HUES48 (cell line): ENCODE measurements around the gene MCHR1.
"Not testable (repeated sequence)": the region's sequence is repeated elsewhere in the genome, so short reads cannot be mapped to it uniquely, and the experiment has no call there.

Experiments
- H3K27ac ChIP-seq: one replicate; pipeline ENCODE4 v1.7.0; 2013; ENCODE audit warnings: low read depth, low read length, inconsistent platforms
- H3K27me3 ChIP-seq: 2 replicates; pipeline ENCODE4 v1.6.1; 2013; ENCODE audit warnings: mild to moderate bottlenecking, low read length; ENCODE audit not compliant: control insufficient read depth, insufficient read depth
- H3K36me3 ChIP-seq: 2 replicates; pipeline ENCODE4 v1.6.1; 2013; ENCODE audit warnings: low read length; ENCODE audit not compliant: control insufficient read depth, insufficient read depth
- H3K4me1 ChIP-seq: 2 replicates; pipeline ENCODE4 v1.6.1; 2013; ENCODE audit warnings: mild to moderate bottlenecking, low read length; ENCODE audit not compliant: control insufficient read depth, insufficient read depth
- H3K4me3 ChIP-seq: 2 replicates; pipeline ENCODE4 v1.5.1; 2013; ENCODE audit warnings: mild to moderate bottlenecking, low read depth, low read length
- H3K9ac ChIP-seq: 2 replicates; pipeline ENCODE4 v1.6.1; 2013; ENCODE audit warnings: mild to moderate bottlenecking, low read depth, low read length, moderate library complexity
- H3K9me3 ChIP-seq: 2 replicates; pipeline ENCODE4 v1.6.1; 2013; ENCODE audit warnings: low read length; ENCODE audit not compliant: control insufficient read depth, insufficient read depth

MCHR1 gene

GRCh38 chr22:40717657-40718056, 38.4 kb downstream of the MCHR1 start:
- H3K36me3 ChIP-seq: not testable (repeated sequence)
- peaks cover 25% of the 10 kb centered on the region for H3K4me1 ChIP-seq

GRCh38 chr22:40718250-40719204, 39.2 kb downstream of the MCHR1 start:
- Histone ChIP-seq H3K27me3 (no peaks in the 10 kb centered on the region), H3K27ac (peak overlapping the region; percentile 16), H3K9me3 (no peaks in the 10 kb centered on the region), H3K4me3 (no peak overlapping the region), H3K36me3 (no peaks in the 10 kb centered on the region), H3K9ac (no peak overlapping the region), H3K4me1 (peaks cover 25% of the 10 kb centered on the region)

More at GRCh38 chr22:40717657-40718056, 38.4 kb downstream of the MCHR1 start:
- not testable (repeated sequence) for H3K27ac ChIP-seq, H3K27me3 ChIP-seq, H3K9me3 ChIP-seq, H3K9ac ChIP-seq, H3K4me3 ChIP-seq

GRCh38 chr22:40719599-40719998, 40.3 kb downstream of the MCHR1 start:
- Histone ChIP-seq H3K9me3 (no peaks in the 10 kb centered on the region), H3K9ac (no peak overlapping the region), H3K36me3 (no peaks in the 10 kb centered on the region), H3K27me3 (no peaks in the 10 kb centered on the region), H3K4me3 (no peak overlapping the region), H3K4me1 (peaks cover 20% of the 10 kb centered on the region), H3K27ac (no peak overlapping the region)

GRCh38 chr22:40720156-40720537, 40.9 kb downstream of the MCHR1 start:
- H3K9ac ChIP-seq, H3K9me3 ChIP-seq, H3K4me3 ChIP-seq, H3K27ac ChIP-seq, H3K36me3 ChIP-seq, H3K27me3 ChIP-seq: not testable (repeated sequence)
- peaks cover 16% of the 10 kb centered on the region for H3K4me1 ChIP-seq

GRCh38 chr22:40720538-40721256, 41.4 kb downstream of the MCHR1 start:
- Histone ChIP-seq H3K9me3 (no peaks in the 10 kb centered on the region), H3K36me3 (no peaks in the 10 kb centered on the region), H3K4me3 (no peak overlapping the region), H3K27ac (peak overlapping the region; percentile 62), H3K4me1 (peaks cover 16% of the 10 kb centered on the region), H3K9ac (no peak overlapping the region), H3K27me3 (no peaks in the 10 kb centered on the region)

GRCh38 chr22:40721266-40721665, 42.0 kb downstream of the MCHR1 start:
- H3K36me3 ChIP-seq: no peaks in the 10 kb centered on the region
- peak overlapping the region; percentile 62 for H3K27ac ChIP-seq
- peaks cover 16% of the 10 kb centered on the region for H3K4me1 ChIP-seq
- no peak overlapping the region for H3K4me3 ChIP-seq
- H3K9ac ChIP-seq: no peak overlapping the region
- H3K9me3 ChIP-seq: no peaks in the 10 kb centered on the region
- H3K27me3 ChIP-seq: no peaks in the 10 kb centered on the region

- H3K27me3 ChIP-seq: no peaks in the 10 kb centered on the region
- no peak overlapping the region for H3K9ac ChIP-seq
- peaks cover 25% of the 10 kb centered on the region for H3K4me1 ChIP-seq
- H3K9me3 ChIP-seq: no peaks in the 10 kb centered on the region
- H3K27ac ChIP-seq: no peak overlapping the region
- H3K4me3 ChIP-seq: no peak overlapping the region
- H3K36me3 ChIP-seq: no peaks in the 10 kb centered on the region
Observed at GRCh38 chr22:40723396-40723933, 44.2 kb downstream of the MCHR1 start.

- Histone ChIP-seq H3K27me3 (no peaks in the 10 kb centered on the region), H3K9me3 (no peaks in the 10 kb centered on the region), H3K4me1 (peaks cover 24% of the 10 kb centered on the region), H3K27ac (no peak overlapping the region), H3K9ac (0 out of 2 replicates have a peak overlapping the region, but pooled peaks have one; percentile 3), H3K4me3 (no peak overlapping the region), H3K36me3 (no peaks in the 10 kb centered on the region)
Observed at GRCh38 chr22:40726514-40726913, 47.2 kb downstream of the MCHR1 start.

- no peaks in the 10 kb centered on the region for H3K27me3 ChIP-seq
- peak overlapping the region; percentile 85 for H3K27ac ChIP-seq
- H3K9me3 ChIP-seq: no peaks in the 10 kb centered on the region
- H3K4me3 ChIP-seq: no peak overlapping the region
- no peak overlapping the region for H3K9ac ChIP-seq
- H3K4me1 ChIP-seq: peaks cover 19% of the 10 kb centered on the region
- no peaks in the 10 kb centered on the region for H3K36me3 ChIP-seq
Observed at GRCh38 chr22:40727070-40727963, 48.0 kb downstream of the MCHR1 start.

- H3K9ac ChIP-seq: no peak overlapping the region
- no peaks in the 10 kb centered on the region for H3K36me3 ChIP-seq
- H3K27ac ChIP-seq: peak overlapping the region; percentile 85
- no peaks in the 10 kb centered on the region for H3K27me3 ChIP-seq
- no peaks in the 10 kb centered on the region for H3K9me3 ChIP-seq
- no peak overlapping the region for H3K4me3 ChIP-seq
- H3K4me1 ChIP-seq: peaks cover 26% of the 10 kb centered on the region
Observed at GRCh38 chr22:40727964-40728615, 48.8 kb downstream of the MCHR1 start.
